T-helper 1 cell (primary cell): ENCODE results near the gene ARID5B.
"Not testable (repeated sequence)": the region's sequence is repeated elsewhere in the genome, so short reads cannot be mapped to it uniquely, and the experiment has no call there.

Experiments used
- DNase-seq, 5 donors: peaks; one replicate each; pipeline ENCODE4 v3.0.0-alpha.2; 2012 to 2020

Gene ARID5B

GRCh38 chr10:61965703-61966395, 64.3 kb downstream of the ARID5B start:
- no peak for DNase-seq

GRCh38 chr10:61967298-61967697, 65.8 kb downstream of the ARID5B start:
- no peak for DNase-seq

GRCh38 chr10:61970182-61971002, 68.9 kb downstream of the ARID5B start:
- DNase-seq, result peak in 1 of 5 donors; percentile 38

GRCh38 chr10:61971003-61971325, 69.5 kb downstream of the ARID5B start:
- DNase-seq, result no peak

GRCh38 chr10:61973169-61973568, 71.7 kb downstream of the ARID5B start:
- DNase-seq, result no peak

- no peak for DNase-seq
Measured at GRCh38 chr10:61973906-61974305, 72.4 kb downstream of the ARID5B start.

- no peak for DNase-seq
Measured at GRCh38 chr10:61974601-61975390, 73.3 kb downstream of the ARID5B start.

GRCh38 chr10:61975391-61975932, 74.0 kb downstream of the ARID5B start:
- DNase-seq, result no peak

- DNase-seq, result not testable (repeated sequence)
Measured at GRCh38 chr10:61976951-61977721, 75.6 kb downstream of the ARID5B start.

GRCh38 chr10:61978965-61979364, 77.5 kb downstream of the ARID5B start:
- no peak for DNase-seq

- no peak for DNase-seq
Measured at GRCh38 chr10:61981460-61981859, 80.0 kb downstream of the ARID5B start.

- no peak for DNase-seq
Measured at GRCh38 chr10:61983255-61983654, 81.8 kb downstream of the ARID5B start.

- DNase-seq, result no peak
Measured at GRCh38 chr10:61984803-61985418, 83.4 kb downstream of the ARID5B start.

GRCh38 chr10:61985715-61986114, 84.2 kb downstream of the ARID5B start:
- no peak for DNase-seq

GRCh38 chr10:61986382-61986781, 84.9 kb downstream of the ARID5B start:
- no peak for DNase-seq

- peak in 1 of 5 donors; percentile 21 for DNase-seq
Measured at GRCh38 chr10:61986788-61987492, 85.4 kb downstream of the ARID5B start.

GRCh38 chr10:61987537-61987936, 86.0 kb downstream of the ARID5B start:
- no peak for DNase-seq

- DNase-seq, result peak in 1 of 5 donors; percentile 94
Measured at GRCh38 chr10:61987951-61988379, 86.5 kb downstream of the ARID5B start.

- DNase-seq, result peak in 1 of 5 donors; percentile 49
Measured at GRCh38 chr10:61989995-61990760, 88.7 kb downstream of the ARID5B start.

- no peak for DNase-seq
Measured at GRCh38 chr10:61990761-61991135, 89.2 kb downstream of the ARID5B start.
